ENCODE results near the gene KREMEN1.

DNA sequence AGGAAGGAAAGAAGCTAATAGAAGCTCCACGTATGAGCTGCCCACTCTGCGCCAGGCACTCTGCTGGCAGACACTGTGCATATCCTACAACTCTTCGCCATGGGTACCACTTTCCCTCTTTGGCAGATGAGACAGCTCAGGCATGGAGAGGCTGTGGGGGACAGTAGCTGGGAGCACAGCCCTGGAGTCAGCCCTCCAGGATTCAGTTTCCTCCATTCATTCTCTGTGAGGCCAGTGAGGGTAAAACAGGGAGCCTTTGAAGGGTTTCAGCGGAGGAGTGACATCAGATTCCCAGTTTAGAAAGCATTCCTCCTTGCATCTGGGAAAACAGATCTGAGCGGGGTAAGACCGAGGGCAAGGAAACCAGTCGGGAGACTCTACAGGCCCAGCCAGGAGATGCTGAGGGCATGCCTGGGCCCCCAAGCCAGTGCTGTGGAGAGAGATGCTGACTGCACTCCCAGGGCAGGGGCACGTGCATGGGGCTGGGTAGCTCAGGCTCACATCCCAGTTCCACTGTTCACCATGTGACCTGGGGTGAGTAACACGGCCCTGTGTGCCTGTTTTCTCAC lies 74.6 kb downstream of the KREMEN1 start:
- TF ChIP-seq, protein P1, sequence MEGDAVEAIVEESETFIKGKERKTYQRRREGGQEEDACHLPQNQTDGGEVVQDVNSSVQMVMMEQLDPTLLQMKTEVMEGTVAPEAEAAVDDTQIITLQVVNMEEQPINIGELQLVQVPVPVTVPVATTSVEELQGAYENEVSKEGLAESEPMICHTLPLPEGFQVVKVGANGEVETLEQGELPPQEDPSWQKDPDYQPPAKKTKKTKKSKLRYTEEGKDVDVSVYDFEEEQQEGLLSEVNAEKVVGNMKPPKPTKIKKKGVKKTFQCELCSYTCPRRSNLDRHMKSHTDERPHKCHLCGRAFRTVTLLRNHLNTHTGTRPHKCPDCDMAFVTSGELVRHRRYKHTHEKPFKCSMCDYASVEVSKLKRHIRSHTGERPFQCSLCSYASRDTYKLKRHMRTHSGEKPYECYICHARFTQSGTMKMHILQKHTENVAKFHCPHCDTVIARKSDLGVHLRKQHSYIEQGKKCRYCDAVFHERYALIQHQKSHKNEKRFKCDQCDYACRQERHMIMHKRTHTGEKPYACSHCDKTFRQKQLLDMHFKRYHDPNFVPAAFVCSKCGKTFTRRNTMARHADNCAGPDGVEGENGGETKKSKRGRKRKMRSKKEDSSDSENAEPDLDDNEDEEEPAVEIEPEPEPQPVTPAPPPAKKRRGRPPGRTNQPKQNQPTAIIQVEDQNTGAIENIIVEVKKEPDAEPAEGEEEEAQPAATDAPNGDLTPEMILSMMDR (IDR thresholded peaks at IDR 0.05 in 4 of 5, conservative IDR thresholded peaks at IDR 0.05 in 1 of 5), result no peak
- no peak for TF ChIP-seq POLR2A (IDR thresholded peaks at IDR 0.05)
